Measurements from ENCODE around the gene CALHM5.

- TF ChIP-seq CTCF (IDR thresholded peaks at IDR 0.05): no peak
- no peak for TF ChIP-seq POLR2A (IDR thresholded peaks at IDR 0.05)
Observed at GRCh38 chr6:116553451-116553850, 42.0 kb downstream of the CALHM5 start, which contains the start of gene CALHM4.

Measured in thyroid gland (tissue), 4 donors.